ENCODE measurements around the gene GSS. TPM values are rescaled to one million over a fixed set of nuclear protein-coding genes. Genes with fewer than 3 reads are reported as not detected.

Gene GSS
- total RNA-seq, 1 experiment from 2014 or later: 67.0 TPM

- no peak for DNase-seq (ENCODE audit: low spot score)
Measured at GRCh38 chr20:34978092-34978744, 22.6 kb upstream of the GSS start.

DNA sequence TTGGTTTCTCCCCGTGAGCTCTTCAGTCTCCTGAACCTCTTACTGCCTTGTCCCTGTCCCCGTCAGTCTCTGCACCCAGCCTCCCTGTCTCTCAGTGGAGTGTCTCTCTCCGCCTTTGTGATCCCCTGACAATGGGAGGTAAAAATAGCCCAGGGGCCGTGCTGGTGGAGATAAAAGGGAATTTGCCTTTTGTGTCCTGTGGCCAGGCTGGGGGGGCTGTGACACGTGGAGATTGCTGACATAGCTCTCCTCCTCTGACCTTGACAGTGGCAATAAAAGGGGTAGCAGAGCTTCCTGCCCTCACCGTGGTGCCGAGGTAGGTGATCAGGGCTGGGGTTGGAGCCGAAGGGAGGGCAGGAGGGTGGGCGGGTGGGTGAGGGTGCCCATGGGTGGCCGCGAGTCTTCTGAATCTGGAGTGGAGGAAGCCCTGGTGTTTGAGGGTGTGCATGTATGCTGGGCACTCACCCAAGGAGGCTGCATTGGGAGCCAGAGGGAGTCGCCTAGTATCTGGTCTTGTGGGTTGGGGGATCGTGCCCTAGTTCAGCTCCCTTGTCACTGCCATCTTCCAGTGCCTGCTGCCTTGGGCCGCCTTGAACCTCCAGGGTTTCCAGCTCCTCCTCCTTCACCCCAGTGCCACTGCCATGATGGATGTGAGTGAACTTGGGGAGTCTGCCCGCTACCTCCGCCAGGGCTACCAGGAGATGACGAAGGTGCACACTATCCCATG, 21.9 kb upstream of the GSS start:
- DNase-seq (ENCODE audit: low spot score): no peak

GRCh38 chr20:34976286-34976685, 20.7 kb upstream of the GSS start:
- DNase-seq (ENCODE audit: low spot score): no peak

DNA sequence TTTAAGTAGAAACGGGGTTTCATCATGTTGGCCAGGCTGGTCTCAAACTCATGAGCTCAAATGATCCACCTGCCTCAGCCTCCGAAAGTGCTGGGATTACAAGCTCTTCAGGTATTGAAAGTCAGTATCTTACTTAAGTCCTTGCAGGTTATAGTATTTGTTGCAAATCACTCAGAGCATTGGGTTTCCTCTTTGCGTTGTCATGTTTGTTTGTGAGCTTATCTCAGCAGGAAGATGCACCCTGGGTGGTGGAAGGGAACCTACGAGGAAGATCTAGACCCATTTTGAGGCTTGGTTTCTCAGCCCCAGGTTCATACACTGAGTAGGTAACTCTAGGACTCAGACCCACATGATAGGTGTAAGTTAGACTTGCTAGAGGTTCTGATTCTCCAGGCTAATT, 18.6 kb upstream of the GSS start:
- DNase-seq (ENCODE audit: low spot score): no peak

- no peak for DNase-seq (ENCODE audit: low spot score)
Measured at GRCh38 chr20:34971561-34972235, 16.1 kb upstream of the GSS start.

DNA sequence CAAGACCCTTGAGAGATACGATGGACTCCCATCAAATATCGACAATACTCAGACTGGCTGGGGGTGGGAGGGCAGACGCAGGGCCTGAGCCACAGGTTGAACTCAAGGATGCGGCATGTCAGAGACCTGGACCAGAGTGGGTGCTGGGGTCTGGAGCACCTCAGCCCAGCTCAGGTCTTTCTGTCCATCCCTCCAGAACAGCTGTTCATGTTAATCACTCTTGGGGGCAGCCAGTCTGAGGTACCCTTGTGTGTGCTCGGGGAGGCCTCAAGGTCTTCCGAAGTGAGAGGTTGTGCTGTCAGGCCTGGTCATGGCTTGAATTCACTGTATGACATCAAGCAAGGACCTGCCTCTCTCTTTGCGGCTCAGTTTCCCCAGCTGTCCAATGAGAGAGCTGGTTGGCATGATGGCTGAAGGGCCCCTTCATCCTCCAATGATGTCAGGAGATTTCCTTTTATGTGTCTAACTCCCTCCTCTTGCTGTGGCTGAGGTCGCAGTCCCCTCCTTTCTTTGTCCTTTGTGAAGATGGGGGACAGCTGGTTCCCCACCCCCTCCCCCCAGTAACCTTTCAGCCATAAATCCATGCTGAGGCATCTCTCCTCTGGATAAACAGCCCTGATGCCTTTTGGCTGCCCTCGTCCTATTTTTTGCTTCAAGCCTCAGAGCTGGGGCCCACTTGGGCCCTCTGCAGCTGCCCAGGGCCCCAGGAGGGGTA, 15.4 kb upstream of the GSS start:
- DNase-seq (ENCODE audit: low spot score): no peak

DNA sequence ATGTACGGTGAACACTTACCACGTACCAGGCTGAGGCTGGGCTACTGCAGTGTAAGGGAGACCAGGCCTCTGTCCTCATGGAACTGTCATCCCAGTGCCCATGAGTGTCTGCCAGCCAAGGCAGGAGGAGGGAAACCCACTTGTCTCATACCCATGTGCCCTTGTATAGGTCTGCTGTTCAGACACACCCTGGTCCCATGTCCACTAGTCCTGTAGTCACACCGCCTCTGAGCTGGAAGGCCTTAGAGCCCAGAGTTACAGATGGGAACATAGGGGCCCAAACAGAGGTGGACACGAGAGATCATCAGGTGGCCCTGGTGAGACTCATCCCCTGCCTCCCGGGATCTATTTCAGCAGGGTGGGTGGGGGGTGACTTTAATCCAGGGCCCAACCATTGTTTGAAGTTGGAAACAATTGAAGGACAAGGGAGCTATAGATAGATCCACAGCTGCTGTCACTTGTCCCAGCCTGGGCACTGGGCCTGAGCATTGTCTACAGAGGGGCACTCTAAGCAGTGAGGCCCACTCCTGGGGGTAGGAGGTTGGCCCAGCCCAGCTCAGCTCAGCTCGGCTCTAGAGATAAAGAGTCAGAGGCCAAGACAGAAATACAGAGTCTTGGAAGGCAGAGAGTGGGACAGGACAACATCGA, 14.7 kb upstream of the GSS start:
- DNase-seq (ENCODE audit: low spot score): no peak

DNA sequence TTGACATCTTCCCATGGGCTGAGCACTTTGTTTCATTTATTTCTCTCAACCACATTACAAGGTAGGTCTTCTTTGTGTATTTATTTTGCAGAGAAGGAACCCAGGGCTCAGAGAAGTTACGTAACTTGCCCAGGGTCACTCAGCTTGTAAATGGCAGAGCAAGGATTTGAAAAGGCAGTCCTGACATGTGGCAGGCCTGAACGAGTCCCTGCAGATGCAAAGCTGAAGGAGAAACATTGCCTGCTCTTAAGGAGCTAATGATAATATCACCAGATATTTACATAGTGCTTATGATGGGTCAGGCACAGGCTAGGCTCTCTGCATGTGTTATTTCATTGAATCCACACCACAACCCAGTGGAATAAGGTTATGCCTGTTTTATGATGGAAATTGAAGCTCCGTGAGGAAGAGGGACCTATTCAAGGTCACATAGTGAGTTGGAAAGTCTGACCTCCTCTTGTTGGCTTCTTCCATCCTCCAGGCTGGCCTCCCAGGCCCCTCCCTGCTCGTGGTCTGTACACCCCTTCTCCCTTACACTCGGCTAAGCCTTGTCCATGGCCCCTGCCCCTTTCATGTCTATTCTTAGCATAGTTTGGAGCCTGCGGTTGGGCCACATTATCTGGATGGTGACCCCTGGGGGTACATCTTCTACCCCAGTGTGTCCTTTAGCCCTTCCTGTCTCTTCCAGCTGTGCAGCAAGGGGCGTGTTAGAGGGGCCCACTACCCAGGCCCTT, 12.6 kb upstream of the GSS start:
- no peak for DNase-seq (ENCODE audit: low spot score)

DNA sequence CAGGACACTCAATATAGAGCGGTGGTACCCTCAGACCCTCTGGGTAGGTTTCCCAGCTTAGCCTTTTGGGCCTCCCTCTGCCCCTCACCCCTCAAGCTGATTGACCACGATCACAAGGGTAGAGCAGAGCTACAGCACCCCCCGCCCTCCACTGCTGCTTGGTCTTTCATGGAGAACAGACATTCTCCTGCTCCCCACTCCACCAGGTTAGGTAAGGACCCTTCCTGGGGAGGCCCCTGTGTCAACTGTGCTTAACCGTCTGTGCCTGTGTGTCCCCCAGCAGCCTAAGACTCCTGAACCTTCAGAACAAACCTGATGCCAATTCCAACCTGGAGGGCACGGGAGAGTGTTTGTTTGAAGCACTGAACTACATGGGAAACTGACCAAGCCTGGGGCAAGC, 11.8 kb upstream of the GSS start:
- no peak for DNase-seq (ENCODE audit: low spot score)

GRCh38 chr20:34965051-34965450, 9.4 kb upstream of the GSS start:
- DNase-seq (ENCODE audit: low spot score): no peak

DNA sequence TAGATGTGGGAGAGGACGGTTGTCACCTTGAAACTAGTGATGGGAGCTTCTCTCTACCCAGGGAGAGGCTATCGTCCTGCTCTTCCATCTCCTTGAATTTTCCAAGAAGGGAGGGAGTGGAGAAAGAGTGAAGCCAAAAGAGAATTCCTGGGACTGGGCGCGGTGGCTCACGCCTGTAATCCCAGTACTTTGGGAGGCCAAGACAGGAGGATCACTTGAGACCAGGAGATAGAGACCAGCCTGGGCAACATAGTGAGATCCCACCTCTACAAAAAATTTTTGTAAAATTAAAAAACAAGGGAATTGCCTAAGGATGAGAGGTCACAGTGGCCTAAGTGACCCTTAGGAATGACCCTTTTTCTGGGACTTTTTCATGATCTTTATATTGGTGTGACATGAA, 8.9 kb upstream of the GSS start:
- DNase-seq (ENCODE audit: low spot score): no peak

GRCh38 chr20:34956751-34957472, 1.3 kb upstream of the GSS start:
- no peak for DNase-seq (ENCODE audit: low spot score)

- DNase-seq (ENCODE audit: low spot score): no peak
Measured at GRCh38 chr20:34956041-34956458, 444 bp upstream of the GSS start.

DNA sequence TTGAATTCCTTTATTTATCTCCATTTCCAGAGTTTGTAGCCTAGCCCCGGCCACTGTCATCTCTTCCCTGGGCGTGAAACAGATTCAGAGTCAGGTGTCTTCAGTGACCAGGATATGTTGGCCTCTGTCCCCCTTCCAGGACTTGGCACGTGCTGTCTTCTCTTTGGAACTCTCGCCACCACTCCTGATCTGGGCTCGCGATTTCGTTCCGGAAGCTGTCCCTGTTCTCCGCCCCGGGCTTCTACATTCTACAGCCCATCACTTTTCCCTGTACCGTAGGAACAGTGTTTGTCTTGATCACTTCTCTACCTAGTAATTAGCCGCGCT, 739 bp downstream of the GSS start:
- no peak for DNase-seq (ENCODE audit: low spot score)

GRCh38 chr20:34953960-34954359, 1.6 kb downstream of the GSS start:
- no peak for DNase-seq (ENCODE audit: low spot score)

- DNase-seq (ENCODE audit: low spot score): no peak
Measured at GRCh38 chr20:34952671-34953070, 2.9 kb downstream of the GSS start.

DNA sequence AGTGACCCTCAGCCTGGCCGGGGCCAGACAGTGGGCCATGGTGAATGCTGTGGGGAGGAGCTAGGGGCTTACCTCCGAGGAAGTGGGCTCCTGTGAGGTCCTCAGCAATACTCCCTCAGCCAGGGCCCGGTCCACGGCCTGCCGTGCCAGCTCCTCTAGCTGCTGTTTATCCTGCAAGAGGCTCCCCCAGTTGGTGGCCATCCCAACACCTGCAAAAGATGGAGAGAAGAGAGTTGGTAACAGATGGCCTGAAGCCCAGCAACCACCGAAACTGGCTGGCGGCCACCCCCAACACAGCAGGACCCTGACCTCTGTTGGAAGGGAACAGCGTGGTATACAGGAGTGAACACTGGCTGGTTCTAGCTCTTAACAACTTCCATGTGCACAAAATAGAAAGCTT, 4.0 kb downstream of the GSS start:
- no peak for DNase-seq (ENCODE audit: low spot score)

DNA sequence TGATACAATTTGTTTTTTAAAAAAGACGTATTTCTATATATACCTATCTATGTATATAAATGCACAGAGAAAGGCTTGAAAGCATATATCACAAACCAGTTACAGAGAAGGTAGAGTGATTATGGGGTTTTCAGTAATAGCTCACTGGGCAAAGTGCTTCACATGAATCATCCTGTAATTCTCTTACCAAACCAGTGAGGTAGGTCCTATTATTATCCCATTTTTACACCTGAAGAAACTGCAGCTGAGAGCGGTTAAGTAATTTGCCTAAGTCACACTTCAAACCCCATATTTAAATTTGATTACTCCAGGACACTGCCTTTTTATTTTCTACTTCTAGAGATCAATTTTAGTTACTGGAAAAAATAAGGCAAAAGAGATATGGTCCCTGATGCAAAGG, 4.4 kb downstream of the GSS start:
- no peak for DNase-seq (ENCODE audit: low spot score)

DNA sequence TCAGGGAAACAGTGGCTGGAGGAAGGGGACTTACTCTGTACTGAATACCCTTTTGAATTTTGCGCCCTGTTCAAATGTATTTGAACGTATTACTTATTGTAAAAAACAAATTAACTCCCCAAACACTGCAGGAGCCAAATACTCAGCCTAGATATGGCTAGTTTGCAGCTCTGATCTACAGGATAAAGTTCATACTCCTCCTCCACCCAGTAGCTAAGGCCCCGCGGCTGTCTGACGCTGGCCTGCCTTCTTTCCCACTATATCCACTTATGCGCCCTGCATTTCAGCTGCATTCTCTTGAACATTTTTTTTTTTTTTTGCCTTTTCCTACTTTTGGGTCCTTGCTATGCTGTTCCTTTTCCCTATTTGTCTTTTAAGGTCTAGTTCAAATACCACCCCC, 6.5 kb downstream of the GSS start:
- no peak for DNase-seq (ENCODE audit: low spot score)

GRCh38 chr20:34948030-34948429, 7.6 kb downstream of the GSS start:
- DNase-seq (ENCODE audit: low spot score): no peak

DNA sequence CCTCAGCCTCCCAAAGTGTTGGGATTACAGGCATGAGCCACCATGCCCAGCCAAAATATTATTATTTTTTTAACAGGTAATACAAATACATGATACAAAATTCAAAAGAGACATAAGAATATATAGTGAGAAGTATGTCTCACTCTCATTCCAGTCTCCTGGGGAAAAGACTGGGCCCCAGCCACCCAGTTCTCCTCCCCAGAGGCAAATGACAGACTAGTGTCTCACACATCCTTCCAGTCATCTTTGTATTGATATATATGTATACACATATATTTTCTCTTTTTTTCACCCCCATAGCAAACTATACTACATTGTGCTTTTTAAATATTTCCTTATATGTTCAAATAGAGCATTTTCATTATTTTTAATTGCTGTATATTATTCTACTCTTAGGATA, 8.3 kb downstream of the GSS start:
- DNase-seq (ENCODE audit: low spot score): no peak
